Activated CD8-positive, alpha-beta T cell treated with anti-CD3 and anti-CD28 coated beads, Interleukin-2, amount 10 ng/mL, durations not matched to agents 7 days and 5 days (primary cell): ENCODE data around the gene C1orf232. TPM values are rescaled to one million over a fixed set of nuclear protein-coding genes. Genes with fewer than 3 reads are reported as not detected.
A peak's percentile ranks its signal among the peaks of the same experiment; 100 is the strongest.

Experiments used
- ATAC-seq: fragments of 150-1000 bp; cut with Tn5 transposase; one replicate; pipeline ENCODE4 v1.10.0; 2021; ENCODE audit warnings: moderate library complexity
- CTCF ChIA-PET: fragments of 350-600 bp; sonication (Branson Sonifier 250); formaldehyde crosslinking; loops from one replicate; lab custom pipeline; 2021; ENCODE audit warnings: antibody characterized with exemption; lab: Charles Lee
- POLR2A ChIA-PET: fragments of 350-600 bp; sonication (Branson Sonifier 250); formaldehyde crosslinking; loops from one replicate; lab custom pipeline; 2021; ENCODE audit warnings: antibody characterized with exemption; lab: Charles Lee
- DNase-seq: peaks from one replicate; pipeline ENCODE4 v3.0.0-alpha.2; 2020
- H3K27ac Mint-ChIP-seq: one replicate; pipeline ENCODE4 v1.8.0; 2021; ENCODE audit warnings: mild to moderate bottlenecking, mixed read lengths
- H3K27me3 Mint-ChIP-seq: one replicate; pipeline ENCODE4 v1.8.0; 2021; ENCODE audit warnings: low read depth, mixed read lengths
- H3K36me3 Mint-ChIP-seq: one replicate; pipeline ENCODE4 v1.8.0; 2021; ENCODE audit warnings: low read depth, mixed read lengths
- H3K4me1 Mint-ChIP-seq: one replicate; pipeline ENCODE4 v1.8.0; 2021; ENCODE audit warnings: low read depth, mixed read lengths
- H3K4me3 Mint-ChIP-seq: one replicate; pipeline ENCODE4 v1.8.0; 2021; ENCODE audit warnings: mild to moderate bottlenecking, mixed read lengths
- H3K9me3 Mint-ChIP-seq: one replicate; pipeline ENCODE4 v1.8.0; 2022; ENCODE audit warnings: mixed read lengths; ENCODE audit not compliant: insufficient read depth
- total RNA-seq, 2 experiments: library from RNA; stranded (reverse); gene quantifications; one replicate each; pipeline ENCODE4 v1.2.3, GENCODE V29; 2021

Gene C1orf232
- total RNA-seq, 2 experiments from 2014 or later, result not detected

- Mint-ChIP-seq H3K27me3 (no peaks in the 10 kb centered on the region), H3K27ac (no peak overlapping the region), H3K4me1 (peaks cover 12% of the 10 kb centered on the region), H3K9me3 (no peaks in the 10 kb centered on the region), H3K4me3 (no peak overlapping the region), H3K36me3 (peaks cover 4% of the 10 kb centered on the region)
- no peak for DNase-seq
- ChIA-PET POLR2A (interaction anchor here (0.6 kb wide), 1 partner anchor 101 kb away, joined by 3 read pairs; no protein-coding TSS in a partner anchor), CTCF (interaction anchor here (2.0 kb wide), 1 partner anchor 59 kb away, joined by 9 read pairs; the partner anchor contains the start of gene CEP85)
- ATAC-seq, result no peak
These were observed 6.6 kb upstream of the C1orf232 start for GRCh38 chr1:26175346-26175745.

- Mint-ChIP-seq H3K9me3 (no peaks in the 10 kb centered on the region), H3K4me1 (peaks cover 22% of the 10 kb centered on the region), H3K27me3 (peaks cover 6% of the 10 kb centered on the region), H3K4me3 (peak within 1 kb of the TSS; percentile 89), H3K36me3 (peaks cover 4% of the 10 kb centered on the region), H3K27ac (no peak within 1 kb of the TSS)
- DNase-seq, result no peak
- ChIA-PET CTCF (interaction anchor here (0.9 to 4.2 kb wide), 4 partner anchors 26 to 150 kb away, joined by 4 to 69 read pairs (median 6); partner anchors contain the start of gene CEP85), POLR2A (interaction anchor here (1.1 kb wide), 2 partner anchors 15 to 64 kb away, joined by 3 read pairs; no protein-coding TSS in a partner anchor)
- no peak for ATAC-seq
These were observed 2.6 kb upstream of the C1orf232 start, which contains the start of gene ZNF593OS for GRCh38 chr1:26171084-26172072. TSS of gene ZNF593OS (minus strand) at chr1:26171832. CDS start at chr1:26171661, 171 bp downstream.

- Mint-ChIP-seq H3K9me3 (no peaks in the 10 kb centered on the region), H3K36me3 (peaks cover 4% of the 10 kb centered on the region), H3K27ac (peak overlapping the region; percentile 89), H3K4me3 (peak overlapping the region; percentile 89), H3K4me1 (peaks cover 22% of the 10 kb centered on the region), H3K27me3 (peaks cover 6% of the 10 kb centered on the region)
- DNase-seq (no peak), ATAC-seq (no peak)
- POLR2A ChIA-PET, result interaction anchor here (0.7 to 1.4 kb wide), 3 partner anchors 14 to 59 kb away, joined by 3 read pairs; partner anchors contain the start of gene PDIK1L
- CTCF ChIA-PET, result interaction anchor here (0.8 to 4.2 kb wide), 38 partner anchors 8 to 247 kb away, joined by 3 to 69 read pairs (median 5); partner anchors contain the start of genes CATSPER4, CD52, CEP85 and CNKSR1
These were observed 1.7 kb upstream of the C1orf232 start for GRCh38 chr1:26170472-26170821.

GRCh38 chr1:26169669-26170471, 1.1 kb upstream of the C1orf232 start, which contains the start of gene ZNF593:
TSS of gene ZNF593 (plus strand) at chr1:26169908. CDS start at chr1:26169984, 76 bp downstream.
- peak within 1 kb of the TSS; percentile 89 for H3K27ac Mint-ChIP-seq
- peaks cover 4% of the 10 kb centered on the region for H3K36me3 Mint-ChIP-seq
- ATAC-seq, result peak; percentile 95
- ChIA-PET CTCF (interaction anchor here (0.6 to 4.2 kb wide), 58 partner anchors 8 to 277 kb away, joined by 3 to 69 read pairs (median 4); partner anchors contain the start of genes CATSPER4, CD52, CEP85 and CNKSR1), POLR2A (interaction anchor here (0.7 to 1.4 kb wide), 6 partner anchors 12 to 64 kb away, joined by 3 to 6 read pairs (median 3); partner anchors contain the start of genes CEP85 and PDIK1L)
- peak; percentile 92 for DNase-seq
- no peaks in the 10 kb centered on the region for H3K9me3 Mint-ChIP-seq
- peaks cover 9% of the 10 kb centered on the region for H3K27me3 Mint-ChIP-seq
- peak within 1 kb of the TSS; percentile 89 for H3K4me3 Mint-ChIP-seq
- H3K4me1 Mint-ChIP-seq, result peaks cover 25% of the 10 kb centered on the region

DNA sequence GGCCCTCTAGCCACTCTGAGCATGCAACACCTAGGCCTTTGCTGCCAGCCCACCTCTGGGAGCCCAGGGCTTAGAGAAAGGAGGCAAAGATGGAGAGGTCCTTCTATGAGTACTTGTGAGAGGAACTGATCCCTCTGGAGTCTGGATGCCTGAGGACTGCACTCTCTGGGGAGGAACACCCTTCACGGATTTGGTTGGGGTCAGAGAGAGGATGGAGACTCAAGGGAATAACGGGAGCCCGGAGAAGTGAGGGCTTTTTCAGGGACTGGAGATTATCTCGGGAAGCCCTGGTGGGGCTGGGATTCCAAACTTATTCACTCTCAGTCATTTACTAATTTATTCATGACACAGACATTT, 413 bp upstream of the C1orf232 start:
- ChIA-PET CTCF (interaction anchor here (0.6 to 4.2 kb wide), 49 partner anchors 8 to 276 kb away, joined by 3 to 69 read pairs (median 4); partner anchors contain the start of genes CATSPER4, CD52, CEP85 and CNKSR1), POLR2A (interaction anchor here (0.9 to 1.4 kb wide), 4 partner anchors 11 to 65 kb away, joined by 3 to 6 read pairs (median 4); partner anchors contain the start of gene CEP85)
- Mint-ChIP-seq H3K27me3 (peaks cover 13% of the 10 kb centered on the region), H3K4me1 (peaks cover 28% of the 10 kb centered on the region), H3K27ac (peak overlapping the region; percentile 68), H3K4me3 (peak overlapping the region; percentile 89), H3K9me3 (no peaks in the 10 kb centered on the region), H3K36me3 (peaks cover 4% of the 10 kb centered on the region)
- no peak for DNase-seq
- no peak for ATAC-seq

GRCh38 chr1:26166719-26167281, 2.0 kb downstream of the C1orf232 start:
- no peak for ATAC-seq
- Mint-ChIP-seq H3K4me3 (no peak overlapping the region), H3K4me1 (peaks cover 35% of the 10 kb centered on the region), H3K27me3 (peaks cover 24% of the 10 kb centered on the region), H3K36me3 (peaks cover 4% of the 10 kb centered on the region), H3K27ac (no peak overlapping the region), H3K9me3 (no peaks in the 10 kb centered on the region)
- ChIA-PET POLR2A (no interaction called here), CTCF (interaction anchor here (1.2 kb wide), 1 partner anchor 126 kb away, joined by 3 read pairs; no protein-coding TSS in a partner anchor)
- DNase-seq, result no peak

- Mint-ChIP-seq H3K9me3 (no peaks in the 10 kb centered on the region), H3K4me1 (peaks cover 23% of the 10 kb centered on the region), H3K36me3 (no peaks in the 10 kb centered on the region), H3K27me3 (peaks cover 27% of the 10 kb centered on the region), H3K4me3 (no peak overlapping the region), H3K27ac (no peak overlapping the region)
- ATAC-seq (no peak), DNase-seq (no peak)
- ChIA-PET POLR2A (interaction anchor here (0.7 kb wide), 1 partner anchor 27 kb away, joined by 3 read pairs; no protein-coding TSS in a partner anchor), CTCF (interaction anchor here (0.8 to 1.8 kb wide), 4 partner anchors 20 to 60 kb away, joined by 3 to 5 read pairs (median 4); no protein-coding TSS in a partner anchor)
These were observed 3.6 kb downstream of the C1orf232 start for GRCh38 chr1:26164861-26165842.

GRCh38 chr1:26164036-26164860, 4.5 kb downstream of the C1orf232 start:
- no peaks in the 10 kb centered on the region for H3K36me3 Mint-ChIP-seq
- POLR2A ChIA-PET, result no interaction called here
- H3K27ac Mint-ChIP-seq, result no peak overlapping the region
- H3K4me3 Mint-ChIP-seq, result peak overlapping the region; percentile 15
- peaks cover 22% of the 10 kb centered on the region for H3K4me1 Mint-ChIP-seq
- no peaks in the 10 kb centered on the region for H3K9me3 Mint-ChIP-seq
- CTCF ChIA-PET, result interaction anchor here (0.8 to 1.8 kb wide), 4 partner anchors 15 to 71 kb away, joined by 3 to 5 read pairs (median 4); no protein-coding TSS in a partner anchor
- DNase-seq, result peak; percentile 55
- ATAC-seq, result peak; percentile 71
- H3K27me3 Mint-ChIP-seq, result peaks cover 30% of the 10 kb centered on the region

DNA sequence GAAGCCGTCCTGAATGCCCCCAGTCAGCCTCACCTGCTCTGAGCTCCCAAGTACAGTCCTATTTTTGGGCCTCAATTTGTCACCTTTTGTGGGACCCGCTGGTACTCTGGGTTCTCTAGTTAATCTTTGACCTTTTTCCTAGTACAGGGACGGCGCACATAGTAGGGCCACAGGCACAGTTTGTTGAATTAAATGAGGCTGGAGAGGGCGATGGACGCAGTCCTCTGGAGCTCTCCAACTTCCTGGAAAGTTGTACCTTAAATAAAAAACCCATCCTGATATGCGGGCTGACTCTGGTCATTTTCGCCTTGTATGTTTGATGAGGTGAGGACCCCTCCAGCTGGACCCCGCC, 5.1 kb downstream of the C1orf232 start:
- DNase-seq (no peak), ATAC-seq (no peak)
- Mint-ChIP-seq H3K36me3 (no peaks in the 10 kb centered on the region), H3K27ac (no peak overlapping the region), H3K4me1 (peaks cover 21% of the 10 kb centered on the region), H3K27me3 (peaks cover 30% of the 10 kb centered on the region), H3K4me3 (no peak overlapping the region), H3K9me3 (no peaks in the 10 kb centered on the region)
- ChIA-PET CTCF (interaction anchor here (0.8 to 1.3 kb wide), 3 partner anchors 15 to 72 kb away, joined by 3 to 5 read pairs (median 4); no protein-coding TSS in a partner anchor), POLR2A (no interaction called here)
